ENCODE results near the gene EGFLAM.

DNA sequence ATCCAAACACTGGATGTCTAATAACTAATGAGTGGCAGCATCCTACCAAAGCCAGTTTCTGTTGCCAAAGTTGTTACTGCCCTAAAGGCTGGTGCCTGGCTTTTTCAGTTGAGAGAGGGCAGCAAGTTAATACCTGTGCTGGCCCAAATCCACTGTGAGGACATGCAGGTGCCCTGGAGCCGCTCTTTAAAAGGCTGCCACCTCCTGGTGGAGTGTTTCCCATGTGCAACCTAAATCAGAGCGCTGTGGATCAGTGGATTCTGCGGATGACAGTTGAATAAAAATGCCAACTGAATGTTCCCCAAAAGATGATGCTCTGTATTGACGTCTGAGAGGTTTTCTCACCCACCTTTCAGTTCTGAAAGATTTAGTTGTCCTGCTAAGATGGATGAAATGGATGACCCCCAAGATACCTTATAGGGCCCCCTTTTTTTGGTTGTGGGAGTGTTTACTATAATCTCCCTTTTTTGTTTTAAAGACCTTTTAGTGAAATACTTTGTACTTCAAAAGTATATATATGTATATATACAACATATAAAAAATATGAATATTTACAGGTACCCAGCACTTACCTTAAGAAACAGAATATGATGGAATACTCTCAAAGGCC is 146.4 kb downstream of the EGFLAM start:
- TF ChIP-seq, protein P1, sequence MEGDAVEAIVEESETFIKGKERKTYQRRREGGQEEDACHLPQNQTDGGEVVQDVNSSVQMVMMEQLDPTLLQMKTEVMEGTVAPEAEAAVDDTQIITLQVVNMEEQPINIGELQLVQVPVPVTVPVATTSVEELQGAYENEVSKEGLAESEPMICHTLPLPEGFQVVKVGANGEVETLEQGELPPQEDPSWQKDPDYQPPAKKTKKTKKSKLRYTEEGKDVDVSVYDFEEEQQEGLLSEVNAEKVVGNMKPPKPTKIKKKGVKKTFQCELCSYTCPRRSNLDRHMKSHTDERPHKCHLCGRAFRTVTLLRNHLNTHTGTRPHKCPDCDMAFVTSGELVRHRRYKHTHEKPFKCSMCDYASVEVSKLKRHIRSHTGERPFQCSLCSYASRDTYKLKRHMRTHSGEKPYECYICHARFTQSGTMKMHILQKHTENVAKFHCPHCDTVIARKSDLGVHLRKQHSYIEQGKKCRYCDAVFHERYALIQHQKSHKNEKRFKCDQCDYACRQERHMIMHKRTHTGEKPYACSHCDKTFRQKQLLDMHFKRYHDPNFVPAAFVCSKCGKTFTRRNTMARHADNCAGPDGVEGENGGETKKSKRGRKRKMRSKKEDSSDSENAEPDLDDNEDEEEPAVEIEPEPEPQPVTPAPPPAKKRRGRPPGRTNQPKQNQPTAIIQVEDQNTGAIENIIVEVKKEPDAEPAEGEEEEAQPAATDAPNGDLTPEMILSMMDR (conservative IDR thresholded peaks at IDR 0.05; ENCODE audit: low read depth, low read length) = no peak
- TF ChIP-seq SMC3 (IDR thresholded peaks at IDR 0.05; ENCODE audit: low read depth, low read length) (no peak), RFX5 (IDR thresholded peaks at IDR 0.05; ENCODE audit: low read depth, low read length) (no peak), BHLHE40 (IDR thresholded peaks at IDR 0.05; ENCODE audit: low read depth, low read length) (no peak), POLR2A (IDR thresholded peaks at IDR 0.05; ENCODE audit: low read depth, low read length) (no peak), CEBPB (IDR thresholded peaks at IDR 0.05; ENCODE audit: low read depth, low read length) (no peak), MAFK (IDR thresholded peaks at IDR 0.05; ENCODE audit: low read depth, low read length) (no peak), MAZ (IDR thresholded peaks at IDR 0.05; ENCODE audit: borderline replicate concordance, low read depth, low read length) (no peak), RAD21 (IDR thresholded peaks at IDR 0.05; ENCODE audit: low read length) (no peak)
- TF ChIP-seq, protein P2, sequence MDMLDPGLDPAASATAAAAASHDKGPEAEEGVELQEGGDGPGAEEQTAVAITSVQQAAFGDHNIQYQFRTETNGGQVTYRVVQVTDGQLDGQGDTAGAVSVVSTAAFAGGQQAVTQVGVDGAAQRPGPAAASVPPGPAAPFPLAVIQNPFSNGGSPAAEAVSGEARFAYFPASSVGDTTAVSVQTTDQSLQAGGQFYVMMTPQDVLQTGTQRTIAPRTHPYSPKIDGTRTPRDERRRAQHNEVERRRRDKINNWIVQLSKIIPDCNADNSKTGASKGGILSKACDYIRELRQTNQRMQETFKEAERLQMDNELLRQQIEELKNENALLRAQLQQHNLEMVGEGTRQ (IDR thresholded peaks at IDR 0.05; ENCODE audit: low read depth, low read length) = no peak
- TF ChIP-seq, protein P3, sequence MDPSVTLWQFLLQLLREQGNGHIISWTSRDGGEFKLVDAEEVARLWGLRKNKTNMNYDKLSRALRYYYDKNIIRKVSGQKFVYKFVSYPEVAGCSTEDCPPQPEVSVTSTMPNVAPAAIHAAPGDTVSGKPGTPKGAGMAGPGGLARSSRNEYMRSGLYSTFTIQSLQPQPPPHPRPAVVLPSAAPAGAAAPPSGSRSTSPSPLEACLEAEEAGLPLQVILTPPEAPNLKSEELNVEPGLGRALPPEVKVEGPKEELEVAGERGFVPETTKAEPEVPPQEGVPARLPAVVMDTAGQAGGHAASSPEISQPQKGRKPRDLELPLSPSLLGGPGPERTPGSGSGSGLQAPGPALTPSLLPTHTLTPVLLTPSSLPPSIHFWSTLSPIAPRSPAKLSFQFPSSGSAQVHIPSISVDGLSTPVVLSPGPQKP (IDR thresholded peaks at IDR 0.05; ENCODE audit: borderline replicate concordance, low read depth, low read length) = no peak

All from IMR-90 (cell line).